ENCODE data around the gene HDLBP. TPM values are rescaled to one million over a fixed set of nuclear protein-coding genes. Genes with fewer than 3 reads are reported as not detected.
A peak's percentile ranks its signal among the peaks of the same experiment; 100 is the strongest.

The HDLBP gene
- total and polyA plus RNA-seq, 2 of the 4 experiments (the other 2 are of a cell fraction), result 648 to 1,165 TPM

DNA sequence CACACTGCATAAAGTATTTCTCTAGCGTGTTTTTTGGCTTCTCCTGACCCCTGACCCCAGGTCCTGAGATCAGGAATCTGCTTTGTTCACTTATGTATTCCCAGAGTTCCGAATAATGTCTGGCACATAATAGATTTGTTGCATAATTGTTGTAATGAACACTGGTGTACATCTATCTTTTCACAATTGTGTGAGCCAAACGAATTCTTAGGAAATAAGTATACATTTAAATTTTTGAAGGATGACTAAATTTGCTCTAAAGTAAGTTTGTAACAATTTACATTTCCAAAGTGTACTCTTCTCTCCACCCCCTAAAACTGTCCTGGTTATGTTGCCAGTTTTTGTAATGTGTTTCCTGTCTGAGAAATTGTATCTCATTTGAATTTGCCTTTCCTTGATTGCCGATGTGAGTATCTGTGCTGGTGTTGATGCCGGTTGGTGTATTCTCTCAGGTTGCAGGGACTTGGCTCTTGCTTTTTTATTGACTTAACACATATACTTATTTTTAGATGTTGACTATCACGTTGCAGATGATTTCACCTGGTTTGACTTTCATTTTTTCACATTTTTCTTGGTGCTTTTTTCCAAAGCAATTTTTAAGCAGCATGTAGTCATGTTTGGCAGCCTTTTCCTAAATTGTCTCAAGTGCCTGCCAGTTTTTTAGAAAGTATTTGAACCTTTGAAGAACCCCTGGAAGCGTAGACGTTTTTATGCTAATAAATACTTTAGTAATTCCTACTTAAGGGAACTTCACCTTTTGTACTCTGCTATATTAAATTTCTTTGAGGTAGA, 24.6 kb upstream of the HDLBP start:
- BruUV-seq (replicated peaks), result no TSS peak
- Histone ChIP-seq H3K56ac (ENCODE audit: extremely low read depth, insufficient read depth, low read length) (no peak overlapping the region), H3K9ac (ENCODE audit: low read depth, low read length) (0 out of 2 replicates have a peak overlapping the region, but pooled peaks have one; percentile 19), H2BK5ac (ENCODE audit: low read depth, low read length, poor library complexity, severe bottlenecking) (peak overlapping the region; percentile 79), H3K23ac (ENCODE audit: low read depth, low read length) (peak overlapping the region; percentile 17; the same call in 1 of the 2 replicates), H2BK15ac (ENCODE audit: low read depth, low read length) (no peak overlapping the region), H2AK5ac (ENCODE audit: low read depth, low read length) (peak overlapping the region; percentile 26; the same call in 1 of the 2 replicates), H2AK9ac (replicated peaks; ENCODE audit: low read depth, low read length, poor library complexity) (peak overlapping the region; percentile 73), H3K4ac (ENCODE audit: low read depth, low read length) (peak overlapping the region; percentile 54), H3K18ac (ENCODE audit: low read depth, low read length) (no peak overlapping the region), H3K4me3 (ENCODE audit: insufficient read depth, low read depth, low read length) (no peak overlapping the region), H3K36me3 (ENCODE audit: control insufficient read depth, insufficient read depth, low read length) (peaks cover 55% of the 10 kb centered on the region), H3K79me1 (ENCODE audit: low read depth in 1 of 2, low read length in 2 of 2) (peaks cover 30 to 62% of the 10 kb centered on the region in 2 experiments), H3K9me1 (ENCODE audit: insufficient read depth, low read length) (peaks cover 13% of the 10 kb centered on the region), H4K8ac (ENCODE audit: low read depth in 2 of 2, low read length in 2 of 2) (no peak overlapping the region), H4K20me1 (ENCODE audit: insufficient read depth, low read length) (peaks cover 38% of the 10 kb centered on the region), H3K9me3 (ENCODE audit: control insufficient read depth, insufficient read depth, low read length) (no peaks in the 10 kb centered on the region), H3K4me1 (ENCODE audit: control insufficient read depth, insufficient read depth, low read length) (peaks cover 13% of the 10 kb centered on the region), H3K4me2 (ENCODE audit: low read depth, low read length) (peak overlapping the region; percentile 56), H3K14ac (replicated peaks; ENCODE audit: low read depth, low read length) (no peak overlapping the region), H4K5ac (ENCODE audit: low read depth, low read length) (no peak overlapping the region), H2BK120ac (ENCODE audit: low read depth, low read length) (no peak overlapping the region), H2AFZ (replicated peaks; ENCODE audit: low read length, poor library complexity) (no peak overlapping the region), H3K27me3 (ENCODE audit: control insufficient read depth, insufficient read depth, low read length) (no peaks in the 10 kb centered on the region), H3K27ac (ENCODE audit: insufficient read depth, low read length) (peak overlapping the region; percentile 90; the same call in 1 of the 2 replicates), H2BK20ac (ENCODE audit: low read depth, low read length) (no peak overlapping the region; the same call in 1 of the 2 replicates), H4K91ac (ENCODE audit: insufficient read depth, low read depth, low read length) (no peak overlapping the region)
- POLR2A ChIA-PET (ENCODE audit: unreplicated experiment), result no interaction called here
- peak; percentile 75 for TF ChIP-seq CEBPB (IDR thresholded peaks at IDR 0.05; ENCODE audit: low read depth, low read length)
- no peak for TF ChIP-seq RFX5 (IDR thresholded peaks at IDR 0.05; ENCODE audit: low read depth, low read length)
- intact Hi-C loops (cut with micrococcal nuclease) (no loop called here), dilution Hi-C loops (cut with HindIII; ENCODE audit: low sequenced_read_pairs, unreplicated experiment) (no loop called here), in situ Hi-C loops (cut with MboI; ENCODE audit: low sequenced_read_pairs) (no loop called here)
- 45% methylated on average over 2 of the region's 8 CpGs; no CpG with 5 or more reads in 1 of the 2 experiments for WGBS, 2 experiments (ENCODE audit: extremely low coverage in 2 of 2, insufficient read length in 1 of 2)
- CTCF ChIA-PET, result no interaction called here
- DNase-seq (peak; percentile 59), ATAC-seq (ENCODE audit: low read depth) (peak; percentile 80)
